Measurements from ENCODE around the gene ACSM6. TPM values are rescaled to one million over a fixed set of nuclear protein-coding genes. Genes with fewer than 3 reads are reported as not detected.

The ACSM6 gene
- total and polyA plus RNA-seq, 11 donors, result 0.20 to 0.25 TPM; not detected in 9

DNA sequence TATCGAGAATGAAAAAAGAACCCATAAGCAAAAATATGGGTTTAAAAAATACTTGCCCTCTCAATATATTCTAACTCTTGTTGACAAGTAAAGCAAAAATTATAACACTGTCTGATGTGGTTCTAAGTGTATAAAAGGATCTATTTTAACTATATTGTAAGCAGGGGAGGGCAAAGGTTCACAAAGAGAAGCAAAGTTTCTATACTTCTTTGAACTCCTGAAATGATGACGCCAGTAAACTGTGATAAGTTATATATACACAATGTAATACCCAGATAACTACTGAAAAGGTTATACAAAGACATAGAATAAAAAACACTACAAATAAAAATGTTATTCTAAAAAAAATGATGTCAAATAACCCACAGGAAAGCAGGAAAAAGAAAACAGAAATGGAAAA lies 59.6 kb downstream of the ACSM6 start:
- H3K36me3 ChIP-seq, result peaks cover 0 to 44% (median 25%) of the 10 kb centered on the region in 9 donors
- intact Hi-C loops (cut with DNase I), result no loop called here
- H3K9me3 ChIP-seq, result peaks cover 0 to 8% (median 0%) of the 10 kb centered on the region in 12 donors
- peak overlapping the region in 5 of 12 donors; percentile 0 to 24 (median 7) for H3K27ac ChIP-seq
- H3K4me3 ChIP-seq, result no peak overlapping the region
- DNase-seq (no peak), ATAC-seq (no peak)
- peaks cover 0 to 44% (median 21%) of the 10 kb centered on the region in 12 donors for H3K4me1 ChIP-seq
- no peak for TF ChIP-seq POLR2A (IDR thresholded peaks at IDR 0.05)
- TF ChIP-seq, protein P1, sequence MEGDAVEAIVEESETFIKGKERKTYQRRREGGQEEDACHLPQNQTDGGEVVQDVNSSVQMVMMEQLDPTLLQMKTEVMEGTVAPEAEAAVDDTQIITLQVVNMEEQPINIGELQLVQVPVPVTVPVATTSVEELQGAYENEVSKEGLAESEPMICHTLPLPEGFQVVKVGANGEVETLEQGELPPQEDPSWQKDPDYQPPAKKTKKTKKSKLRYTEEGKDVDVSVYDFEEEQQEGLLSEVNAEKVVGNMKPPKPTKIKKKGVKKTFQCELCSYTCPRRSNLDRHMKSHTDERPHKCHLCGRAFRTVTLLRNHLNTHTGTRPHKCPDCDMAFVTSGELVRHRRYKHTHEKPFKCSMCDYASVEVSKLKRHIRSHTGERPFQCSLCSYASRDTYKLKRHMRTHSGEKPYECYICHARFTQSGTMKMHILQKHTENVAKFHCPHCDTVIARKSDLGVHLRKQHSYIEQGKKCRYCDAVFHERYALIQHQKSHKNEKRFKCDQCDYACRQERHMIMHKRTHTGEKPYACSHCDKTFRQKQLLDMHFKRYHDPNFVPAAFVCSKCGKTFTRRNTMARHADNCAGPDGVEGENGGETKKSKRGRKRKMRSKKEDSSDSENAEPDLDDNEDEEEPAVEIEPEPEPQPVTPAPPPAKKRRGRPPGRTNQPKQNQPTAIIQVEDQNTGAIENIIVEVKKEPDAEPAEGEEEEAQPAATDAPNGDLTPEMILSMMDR (IDR thresholded peaks at IDR 0.05), result no peak
- WGBS, 4 donors, result 85 to 91% (median 88%) methylated on average over 2 of the region's 2 CpGs
- no peaks in the 10 kb centered on the region for H3K27me3 ChIP-seq

DNA sequence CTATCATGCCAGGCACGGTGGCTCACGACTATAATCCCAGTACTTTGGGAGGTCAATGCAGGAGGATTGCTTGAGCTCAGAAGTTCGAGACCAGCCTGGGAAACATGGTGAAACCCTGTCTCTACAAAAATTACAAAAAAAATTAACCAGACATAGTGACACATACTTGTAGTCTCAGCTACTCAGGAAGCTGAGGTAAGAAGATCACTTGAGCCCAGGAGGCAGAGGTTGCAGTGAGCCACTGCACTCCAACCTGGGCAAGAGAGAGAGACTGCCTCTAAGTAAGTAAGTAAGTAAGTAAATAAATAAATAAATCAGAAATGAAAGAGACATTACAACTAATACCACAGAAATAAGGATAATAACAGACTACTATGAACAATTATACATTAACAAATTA lies 60.6 kb downstream of the ACSM6 start:
- Histone ChIP-seq H3K27ac (peak overlapping the region in 1 of 12 donors; percentile 32), H3K36me3 (peaks cover 2 to 48% (median 35%) of the 10 kb centered on the region in 9 donors), H3K4me3 (no peak overlapping the region), H3K4me1 (peaks cover 0 to 34% (median 12%) of the 10 kb centered on the region in 12 donors), H3K27me3 (no peaks in the 10 kb centered on the region), H3K9me3 (peaks cover 0 to 8% (median 0%) of the 10 kb centered on the region in 12 donors)
- DNase-seq (no peak), ATAC-seq (no peak)
- intact Hi-C loops (cut with DNase I), result no loop called here
- TF ChIP-seq POLR2A (IDR thresholded peaks at IDR 0.05), result no peak
- TF ChIP-seq, protein P1 (IDR thresholded peaks at IDR 0.05), result no peak
- WGBS, 4 donors, result 70 to 82% (median 79%) methylated on average over 3 of the region's 3 CpGs

DNA sequence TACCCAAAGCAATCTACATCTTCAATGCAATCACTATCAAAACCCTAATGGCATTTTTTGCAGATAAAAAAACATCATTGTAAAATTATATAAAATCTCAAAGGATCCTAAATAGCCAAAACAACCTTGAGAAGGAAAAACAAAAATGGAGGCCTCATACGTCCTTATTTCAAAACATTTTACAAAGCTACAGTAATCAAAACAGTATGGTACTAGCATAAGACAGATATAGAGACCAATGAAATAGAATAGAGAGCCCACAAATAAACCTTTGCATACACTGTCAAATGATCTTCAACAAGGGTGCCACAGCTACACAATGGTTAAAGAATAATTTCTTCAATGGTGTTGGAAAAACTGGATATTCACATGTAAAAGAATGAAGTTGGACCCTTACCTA lies 62.2 kb downstream of the ACSM6 start:
- H3K9me3 ChIP-seq, result peaks cover 0 to 8% (median 0%) of the 10 kb centered on the region in 12 donors
- ATAC-seq, result no peak

DNA sequence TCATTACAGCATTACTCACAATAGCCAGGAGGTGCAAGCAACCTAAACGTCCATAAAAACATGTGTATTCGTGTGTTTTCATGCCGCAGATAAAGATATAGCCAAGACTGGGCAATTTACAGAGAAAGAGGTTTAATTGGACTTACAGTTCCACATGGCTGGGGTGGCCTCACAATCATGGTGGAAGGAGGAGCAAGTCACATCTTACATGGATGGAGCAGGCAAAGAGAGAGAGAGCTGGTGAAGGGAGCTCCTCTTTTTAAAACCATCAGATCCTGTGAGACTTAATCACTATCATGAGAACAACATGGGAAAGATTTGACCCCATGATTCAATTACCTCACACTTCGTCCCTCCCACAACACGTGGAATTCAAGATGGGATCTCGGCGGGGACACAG lies 63.8 kb downstream of the ACSM6 start:
- TF ChIP-seq, protein P1 (IDR thresholded peaks at IDR 0.05), result no peak
- TF ChIP-seq POLR2A (IDR thresholded peaks at IDR 0.05), result no peak
- peaks cover 0 to 8% (median 0%) of the 10 kb centered on the region in 12 donors for H3K9me3 ChIP-seq
- no peak for ATAC-seq
- H3K4me1 ChIP-seq, result peaks cover 8 to 41% (median 23%) of the 10 kb centered on the region in 12 donors
- 88 to 95% (median 95%) methylated on average over 7 of the region's 7 CpGs for WGBS, 4 donors
- no peak for DNase-seq
- intact Hi-C loops (cut with DNase I), result no loop called here
- H3K27ac ChIP-seq, result no peak overlapping the region
- H3K36me3 ChIP-seq, result peaks cover 2 to 70% (median 42%) of the 10 kb centered on the region in 9 donors
- no peak overlapping the region for H3K4me3 ChIP-seq
- no peaks in the 10 kb centered on the region for H3K27me3 ChIP-seq

More for the DNA sequence above, 62.2 kb downstream of the ACSM6 start:
- Histone ChIP-seq H3K4me1 (peaks cover 5 to 32% (median 18%) of the 10 kb centered on the region in 12 donors), H3K27ac (no peak overlapping the region), H3K4me3 (no peak overlapping the region), H3K27me3 (no peaks in the 10 kb centered on the region), H3K36me3 (peaks cover 2 to 56% (median 33%) of the 10 kb centered on the region in 9 donors)
- intact Hi-C loops (cut with DNase I), result no loop called here
- no peak for TF ChIP-seq POLR2A (IDR thresholded peaks at IDR 0.05)
- TF ChIP-seq, protein P1 (IDR thresholded peaks at IDR 0.05), result no peak
- DNase-seq, result no peak
- 90 to 97% (median 95%) methylated on average over 1 of the region's 1 CpG for WGBS, 4 donors

All from heart left ventricle (tissue), 16 donors.